Natural killer cell (primary cell): ENCODE measurements around the gene CAPN11. TPM values are rescaled to one million over a fixed set of nuclear protein-coding genes. Genes with fewer than 3 reads are reported as not detected.

Experiments
- ATAC-seq, 3 donors: fragments of 150-1000 bp in 2 of 3; fragments of 200-7000 bp in 1 of 3; cut with Tn5 transposase; 1 replicate in 1 of 3; 2 replicates in 2 of 3; pipeline ENCODE4 v1.10.0; 2021; ENCODE audit warnings: mild to moderate bottlenecking in 2 of 3, moderate library complexity in 2 of 3
- DNase-seq, 2 donors: peaks; one replicate each; pipeline versions ENCODE4 v3.0.0 to v3.0.0-alpha.2; 2013 to 2021; ENCODE audit warnings: mixed read lengths in 1 of 2
- H3K27ac ChIP-seq: one replicate; pipeline ENCODE4 v1.5.1; 2013; ENCODE audit warnings: mild to moderate bottlenecking, low read length
- H3K27me3 ChIP-seq: one replicate; pipeline ENCODE4 v1.6.1; 2013; ENCODE audit warnings: low read length; ENCODE audit not compliant: control insufficient read depth, insufficient read depth
- H3K36me3 ChIP-seq: one replicate; pipeline ENCODE4 v1.6.1; 2013; ENCODE audit warnings: low read length; ENCODE audit not compliant: control insufficient read depth, insufficient read depth
- H3K4me1 ChIP-seq: one replicate; pipeline ENCODE4 v1.6.1; 2013; ENCODE audit warnings: low read length; ENCODE audit not compliant: control insufficient read depth, insufficient read depth
- H3K4me3 ChIP-seq: one replicate; pipeline ENCODE4 v1.5.1; 2013; ENCODE audit warnings: low read length
- H3K9me3 ChIP-seq: one replicate; pipeline ENCODE4 v1.6.1; 2013; ENCODE audit warnings: low read length; ENCODE audit not compliant: control insufficient read depth, insufficient read depth
- H3K27ac Mint-ChIP-seq, 2 donors: one replicate each; pipeline ENCODE4 v1.8.0; 2022; ENCODE audit warnings: mild to moderate bottlenecking in 2 of 2, mixed read lengths in 2 of 2, moderate library complexity in 1 of 2
- H3K27me3 Mint-ChIP-seq, 2 donors: one replicate each; pipeline ENCODE4 v1.8.0; 2022; ENCODE audit warnings: low read depth in 2 of 2, mixed read lengths in 2 of 2
- H3K36me3 Mint-ChIP-seq: one replicate; pipeline ENCODE4 v1.8.0; 2022; ENCODE audit warnings: mixed read lengths
- H3K4me1 Mint-ChIP-seq, 2 donors: one replicate each; pipeline ENCODE4 v1.8.0; 2022; ENCODE audit warnings: mixed read lengths in 2 of 2
- H3K4me3 Mint-ChIP-seq: one replicate; pipeline ENCODE4 v1.8.0; 2022; ENCODE audit warnings: mild to moderate bottlenecking, moderate library complexity, mixed read lengths
- H3K9me3 Mint-ChIP-seq, 2 donors: one replicate each; pipeline ENCODE4 v1.8.0; 2022; ENCODE audit warnings: mixed read lengths in 2 of 2
- WGBS: methylation state at CpG from one replicate; pipeline ENCODE4 v1.1.7; 2013; ENCODE audit warnings: missing lambda C conversion rate; ENCODE audit not compliant: insufficient coverage; 5-methylcytosine and 5-hydroxymethylcytosine counted together
- intact Hi-C: fragments of 100-400 bp; cut with micrococcal nuclease; formaldehyde crosslinking; loops from one replicate; pipeline ENCODE4 v1.14.2; 2022
- total RNA-seq, 4 donors: library from RNA; stranded (reverse); fragments of 120-200 nt in 1 of 4; gene quantifications; one replicate each; pipeline versions ENCODE4 v1.2.3 to v1.2.4, GENCODE V29; 2013 to 2022
- TF ChIP-seq, protein P1 (sequence below): fragments of 200-600 bp; IDR thresholded peaks from one replicate; pipeline ENCODE4 v1.8.0; 2022; ENCODE audit warnings: antibody characterized with exemption

CAPN11 gene
- total RNA-seq, 3 donors from 2014 or later (not counting 1 experiment from before 2014, with no cell fraction given), result not detected

DNA sequence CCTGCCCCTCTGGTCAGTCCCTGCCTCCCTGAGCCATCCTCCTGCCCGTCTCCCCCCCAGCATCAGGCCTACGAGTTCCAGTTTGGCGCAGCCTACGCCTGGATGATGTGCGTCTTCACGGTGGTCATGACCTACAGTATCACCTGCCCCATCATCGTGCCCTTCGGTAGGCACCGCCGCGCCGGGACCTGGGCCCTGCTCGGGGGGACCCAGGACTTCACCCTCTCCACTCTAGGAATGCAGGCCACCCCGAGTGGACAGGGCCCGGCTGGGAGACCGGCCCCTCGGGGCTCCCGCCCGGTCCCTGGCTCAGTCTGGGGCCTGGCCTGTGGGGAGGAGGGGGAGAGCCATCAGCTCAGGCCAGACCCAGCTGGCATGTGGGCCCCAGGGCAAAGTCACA lies 6.1 kb upstream of the CAPN11 start:
- peaks cover 12% of the 10 kb centered on the region for H3K36me3 ChIP-seq
- Mint-ChIP-seq H3K27me3 (no peaks in the 10 kb centered on the region), H3K36me3 (no peaks in the 10 kb centered on the region), H3K9me3 (no peaks in the 10 kb centered on the region), H3K27ac (no peak overlapping the region), H3K4me3 (no peak overlapping the region), H3K4me1 (peaks cover 0 to 18% of the 10 kb centered on the region in 2 donors)
- no peaks in the 10 kb centered on the region for H3K27me3 ChIP-seq
- H3K27ac ChIP-seq, result no peak overlapping the region
- 97% methylated on average over 18 of the region's 19 CpGs for WGBS
- TF ChIP-seq, protein P1, sequence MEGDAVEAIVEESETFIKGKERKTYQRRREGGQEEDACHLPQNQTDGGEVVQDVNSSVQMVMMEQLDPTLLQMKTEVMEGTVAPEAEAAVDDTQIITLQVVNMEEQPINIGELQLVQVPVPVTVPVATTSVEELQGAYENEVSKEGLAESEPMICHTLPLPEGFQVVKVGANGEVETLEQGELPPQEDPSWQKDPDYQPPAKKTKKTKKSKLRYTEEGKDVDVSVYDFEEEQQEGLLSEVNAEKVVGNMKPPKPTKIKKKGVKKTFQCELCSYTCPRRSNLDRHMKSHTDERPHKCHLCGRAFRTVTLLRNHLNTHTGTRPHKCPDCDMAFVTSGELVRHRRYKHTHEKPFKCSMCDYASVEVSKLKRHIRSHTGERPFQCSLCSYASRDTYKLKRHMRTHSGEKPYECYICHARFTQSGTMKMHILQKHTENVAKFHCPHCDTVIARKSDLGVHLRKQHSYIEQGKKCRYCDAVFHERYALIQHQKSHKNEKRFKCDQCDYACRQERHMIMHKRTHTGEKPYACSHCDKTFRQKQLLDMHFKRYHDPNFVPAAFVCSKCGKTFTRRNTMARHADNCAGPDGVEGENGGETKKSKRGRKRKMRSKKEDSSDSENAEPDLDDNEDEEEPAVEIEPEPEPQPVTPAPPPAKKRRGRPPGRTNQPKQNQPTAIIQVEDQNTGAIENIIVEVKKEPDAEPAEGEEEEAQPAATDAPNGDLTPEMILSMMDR, result no peak
- intact Hi-C loops, result loop anchor here (1.0 kb wide), 1 partner anchor 56 kb away; no protein-coding TSS in a partner anchor
- peaks cover 7% of the 10 kb centered on the region for H3K4me1 ChIP-seq
- no peak for ATAC-seq
- DNase-seq, result no peak
- no peaks in the 10 kb centered on the region for H3K9me3 ChIP-seq
- no peak overlapping the region for H3K4me3 ChIP-seq

DNA sequence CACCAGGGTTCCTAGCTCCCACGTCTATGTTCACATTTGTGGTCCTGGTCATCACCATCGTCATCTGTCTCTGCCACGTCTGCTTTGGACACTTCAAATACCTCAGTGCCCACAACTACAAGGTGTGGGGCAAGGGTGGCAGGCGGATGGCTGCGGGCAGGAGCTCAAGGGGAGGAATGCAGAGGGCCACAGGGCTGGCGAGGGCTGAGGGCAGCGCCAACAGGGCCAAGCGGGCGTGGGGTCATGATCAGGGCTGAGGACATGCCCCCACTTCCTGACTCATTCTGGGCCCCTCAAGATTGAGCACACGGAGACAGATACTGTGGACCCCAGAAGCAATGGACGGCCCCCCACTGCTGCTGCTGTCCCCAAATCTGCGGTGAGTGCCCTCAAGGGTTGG lies 4.6 kb upstream of the CAPN11 start:
- H3K27ac Mint-ChIP-seq, result no peak overlapping the region
- no peaks in the 10 kb centered on the region for H3K9me3 Mint-ChIP-seq
- H3K27me3 Mint-ChIP-seq, result no peaks in the 10 kb centered on the region
- Histone ChIP-seq H3K27ac (no peak overlapping the region), H3K36me3 (peaks cover 6% of the 10 kb centered on the region), H3K4me3 (no peak overlapping the region), H3K9me3 (no peaks in the 10 kb centered on the region), H3K4me1 (peaks cover 7% of the 10 kb centered on the region), H3K27me3 (no peaks in the 10 kb centered on the region)
- peaks cover 0 to 18% of the 10 kb centered on the region in 2 donors for H3K4me1 Mint-ChIP-seq
- no peak overlapping the region for H3K4me3 Mint-ChIP-seq
- intact Hi-C loops, result no loop called here
- ATAC-seq, result no peak
- TF ChIP-seq, protein P1, result no peak
- H3K36me3 Mint-ChIP-seq, result no peaks in the 10 kb centered on the region
- WGBS, result 81% methylated on average over 12 of the region's 12 CpGs
- DNase-seq, result no peak

DNA sequence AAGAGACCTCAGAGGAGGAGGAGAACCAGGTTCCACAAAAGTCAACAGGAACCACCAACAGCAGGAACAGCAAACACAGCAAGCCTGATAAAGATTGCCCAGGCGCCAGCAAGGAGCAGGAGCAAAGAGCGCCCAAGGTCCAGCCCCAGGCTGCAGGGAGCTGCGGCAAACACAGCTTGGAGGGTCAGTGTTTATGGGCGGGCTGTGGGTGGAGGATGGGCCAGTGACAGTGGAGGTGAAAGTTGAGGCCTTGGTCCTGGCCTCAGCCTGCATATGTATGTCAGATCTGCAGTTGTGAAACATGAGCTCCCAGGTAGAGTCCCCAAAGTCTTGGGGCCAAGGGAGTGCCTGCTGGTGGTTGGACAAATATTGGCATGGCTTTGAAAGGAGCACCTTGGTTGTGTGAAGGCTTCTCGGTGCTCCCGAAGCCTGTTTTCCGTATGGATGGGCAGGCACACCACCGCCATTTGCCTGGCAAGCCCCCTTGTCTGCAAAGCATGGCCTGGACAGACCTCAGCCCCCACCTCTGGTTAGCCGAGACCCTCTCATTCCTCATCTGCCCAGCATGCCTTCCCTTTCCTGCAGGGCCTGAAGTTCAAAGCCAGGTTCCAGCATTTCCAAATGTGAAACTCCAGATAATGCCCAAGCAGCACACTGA lies 2.0 kb upstream of the CAPN11 start:
- H3K9me3 Mint-ChIP-seq, result no peaks in the 10 kb centered on the region
- ATAC-seq, result no peak
- H3K4me3 ChIP-seq, result no peak overlapping the region
- no peaks in the 10 kb centered on the region for H3K27me3 Mint-ChIP-seq
- no peak overlapping the region for H3K27ac ChIP-seq
- H3K9me3 ChIP-seq, result no peaks in the 10 kb centered on the region
- H3K4me1 ChIP-seq, result peaks cover 5% of the 10 kb centered on the region
- DNase-seq, result no peak
- no peaks in the 10 kb centered on the region for H3K36me3 ChIP-seq
- TF ChIP-seq, protein P1, result no peak
- intact Hi-C loops, result no loop called here
- 91% methylated on average over 9 of the region's 9 CpGs for WGBS
- H3K36me3 Mint-ChIP-seq, result no peaks in the 10 kb centered on the region
- peaks cover 0 to 5% of the 10 kb centered on the region in 2 donors for H3K4me1 Mint-ChIP-seq
- H3K4me3 Mint-ChIP-seq, result no peak overlapping the region
- no peak overlapping the region for H3K27ac Mint-ChIP-seq
- H3K27me3 ChIP-seq, result no peaks in the 10 kb centered on the region

DNA sequence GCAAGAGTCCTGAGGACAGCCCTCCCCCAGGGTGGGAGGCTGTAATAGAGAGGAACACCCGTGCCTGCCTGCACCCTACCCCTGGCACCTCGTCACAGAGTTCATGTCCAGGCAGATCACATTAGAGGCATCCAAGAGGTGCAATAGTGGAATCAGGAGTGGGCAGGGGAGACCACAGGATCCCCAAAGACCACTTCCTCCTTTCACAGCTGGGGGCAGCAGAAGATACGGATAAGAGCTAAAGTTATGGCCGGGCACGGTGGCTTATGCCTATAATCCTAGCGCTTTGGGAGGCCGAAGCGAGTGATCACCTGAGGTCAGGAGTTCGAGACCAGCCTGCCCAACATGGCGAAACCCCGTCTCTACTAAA lies 1.5 kb upstream of the CAPN11 start:
- ATAC-seq, result no peak
- H3K36me3 ChIP-seq, result no peaks in the 10 kb centered on the region
- WGBS, result 84% methylated on average over 9 of the region's 11 CpGs
- H3K27me3 Mint-ChIP-seq, result no peaks in the 10 kb centered on the region
- no peak for DNase-seq
- no peaks in the 10 kb centered on the region for H3K36me3 Mint-ChIP-seq
- TF ChIP-seq, protein P1, result no peak
- H3K4me1 ChIP-seq, result no peaks in the 10 kb centered on the region
- no peak overlapping the region for H3K27ac ChIP-seq
- H3K4me3 Mint-ChIP-seq, result no peak overlapping the region
- no peaks in the 10 kb centered on the region for H3K9me3 Mint-ChIP-seq
- no peak overlapping the region for H3K4me3 ChIP-seq
- no peak overlapping the region for H3K27ac Mint-ChIP-seq
- intact Hi-C loops, result no loop called here
- no peaks in the 10 kb centered on the region for H3K9me3 ChIP-seq
- no peaks in the 10 kb centered on the region for H3K27me3 ChIP-seq
- H3K4me1 Mint-ChIP-seq, result no peaks in the 10 kb centered on the region
